IPS-18a (cell line): Measurements from ENCODE around the gene OR6C2.
"Not testable (repeated sequence)": the region's sequence is repeated elsewhere in the genome, so short reads cannot be mapped to it uniquely, and the experiment has no call there.

Experiments used
- H3K27ac ChIP-seq: one replicate; pipeline ENCODE4 v1.5.1; 2013; ENCODE audit warnings: low read length
- H3K27me3 ChIP-seq: one replicate; pipeline ENCODE4 v1.6.1; 2013; ENCODE audit warnings: mild to moderate bottlenecking, low read length; ENCODE audit not compliant: control insufficient read depth, insufficient read depth
- H3K36me3 ChIP-seq: one replicate; pipeline ENCODE4 v1.6.1; 2013; ENCODE audit warnings: low read depth, low read length; ENCODE audit not compliant: control insufficient read depth
- H3K4me1 ChIP-seq: one replicate; pipeline ENCODE4 v1.6.1; 2013; ENCODE audit warnings: low read depth, low read length; ENCODE audit not compliant: control insufficient read depth
- H3K4me3 ChIP-seq: one replicate; pipeline ENCODE4 v1.5.1; 2013; ENCODE audit warnings: low read length
- H3K9ac ChIP-seq: one replicate; pipeline ENCODE4 v1.6.1; 2013; ENCODE audit warnings: mild to moderate bottlenecking, low read length, moderate library complexity
- H3K9me3 ChIP-seq: one replicate; pipeline ENCODE4 v1.6.1; 2013; ENCODE audit warnings: low read depth, low read length; ENCODE audit not compliant: control insufficient read depth

The OR6C2 gene

DNA sequence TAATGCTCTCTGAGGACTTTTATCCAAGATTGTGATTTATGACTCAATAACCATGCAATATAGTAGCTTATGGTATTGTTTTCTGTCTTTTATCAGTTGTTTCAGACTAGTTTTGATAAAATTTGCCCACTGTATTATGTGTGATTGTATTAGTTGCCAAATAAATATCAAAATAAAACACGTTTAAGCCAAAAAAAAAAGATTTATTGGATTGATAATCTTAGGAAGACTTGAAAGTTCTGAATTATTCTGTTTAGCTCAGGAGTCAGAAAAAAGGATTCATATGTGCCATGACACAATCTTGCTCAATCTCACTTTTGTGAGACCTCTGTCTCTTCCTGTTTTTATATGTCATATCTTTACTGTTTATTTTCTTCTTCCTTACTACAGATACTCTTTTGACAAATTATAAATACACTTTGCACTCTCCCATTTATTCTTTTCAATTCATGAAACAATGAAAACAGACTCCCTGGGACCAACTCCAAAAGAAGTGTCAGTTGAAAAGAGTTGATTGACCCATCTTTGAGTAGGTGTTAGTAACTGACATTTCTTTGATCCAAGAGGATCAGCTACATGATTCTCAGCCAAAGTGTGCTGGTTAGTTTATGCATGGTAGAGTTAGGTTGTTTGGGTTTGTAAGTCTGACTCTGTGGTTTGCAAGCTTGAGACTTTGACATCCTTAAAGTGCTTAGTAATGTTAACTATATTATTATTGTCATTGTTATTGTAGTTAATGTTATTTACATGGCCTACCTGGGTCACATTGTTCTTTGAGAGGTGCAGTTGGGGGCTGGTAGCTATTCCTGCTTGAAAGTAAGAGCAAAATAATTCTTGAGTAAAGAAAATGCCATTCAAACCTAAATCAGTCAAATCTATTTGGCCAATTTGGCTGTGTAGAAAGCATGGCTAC lies 15.3 kb upstream of the OR6C2 start:
- no peaks in the 10 kb centered on the region for H3K9me3 ChIP-seq

DNA sequence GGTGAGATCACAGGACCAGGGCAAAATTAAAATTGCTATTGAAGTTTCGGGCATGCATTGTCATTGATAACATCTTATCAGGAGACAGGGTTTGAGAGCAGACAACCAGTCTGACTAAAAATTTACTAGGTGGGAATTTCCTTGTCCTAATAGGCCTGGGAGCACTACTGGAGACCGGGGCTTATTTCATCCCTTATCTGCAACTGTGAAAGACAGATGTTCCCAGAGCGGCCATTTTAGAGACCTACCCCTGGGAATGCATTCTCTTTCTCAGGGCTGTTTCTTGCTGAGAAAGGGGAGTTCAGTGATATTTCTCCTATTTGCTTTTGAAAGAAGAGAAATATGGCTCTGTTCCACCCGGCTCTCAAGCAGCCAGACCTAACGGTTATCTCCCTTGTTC lies 2.6 kb upstream of the OR6C2 start:
- H3K9ac ChIP-seq, H3K27me3 ChIP-seq, H3K4me3 ChIP-seq, H3K4me1 ChIP-seq, H3K27ac ChIP-seq, H3K36me3 ChIP-seq, H3K9me3 ChIP-seq: not testable (repeated sequence)

More for the DNA sequence above, 15.3 kb upstream of the OR6C2 start:
- H3K27me3 ChIP-seq, result no peaks in the 10 kb centered on the region
- H3K36me3 ChIP-seq, result no peaks in the 10 kb centered on the region
- H3K4me3 ChIP-seq, result peak overlapping the region; percentile 29
- H3K27ac ChIP-seq, result peak overlapping the region; percentile 49
- H3K4me1 ChIP-seq, result peaks cover 22% of the 10 kb centered on the region
- no peak overlapping the region for H3K9ac ChIP-seq

DNA sequence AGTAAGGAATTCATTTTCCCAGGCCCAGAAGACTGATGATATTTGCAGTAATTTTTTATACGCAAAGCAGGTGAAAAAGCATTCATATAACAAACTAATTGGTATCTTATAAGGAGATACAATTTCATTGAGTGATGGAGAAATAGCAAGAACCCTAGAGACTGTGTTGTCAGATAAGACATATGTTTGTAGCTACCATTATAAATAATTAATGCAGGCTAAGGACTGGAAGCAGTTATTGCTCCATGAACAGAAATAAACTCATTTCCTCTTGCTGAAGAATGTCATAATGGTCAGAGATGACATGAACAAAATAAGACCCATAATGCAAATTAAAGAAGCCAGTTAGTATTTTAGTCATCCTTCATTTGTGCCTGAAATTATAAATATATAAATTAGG lies 1.5 kb downstream of the OR6C2 start:
- no peak overlapping the region for H3K4me3 ChIP-seq
- no peak overlapping the region for H3K9ac ChIP-seq
- peaks cover 3% of the 10 kb centered on the region for H3K9me3 ChIP-seq
- H3K4me1 ChIP-seq, result no peaks in the 10 kb centered on the region
- H3K36me3 ChIP-seq, result no peaks in the 10 kb centered on the region
- no peaks in the 10 kb centered on the region for H3K27me3 ChIP-seq
- no peak overlapping the region for H3K27ac ChIP-seq

DNA sequence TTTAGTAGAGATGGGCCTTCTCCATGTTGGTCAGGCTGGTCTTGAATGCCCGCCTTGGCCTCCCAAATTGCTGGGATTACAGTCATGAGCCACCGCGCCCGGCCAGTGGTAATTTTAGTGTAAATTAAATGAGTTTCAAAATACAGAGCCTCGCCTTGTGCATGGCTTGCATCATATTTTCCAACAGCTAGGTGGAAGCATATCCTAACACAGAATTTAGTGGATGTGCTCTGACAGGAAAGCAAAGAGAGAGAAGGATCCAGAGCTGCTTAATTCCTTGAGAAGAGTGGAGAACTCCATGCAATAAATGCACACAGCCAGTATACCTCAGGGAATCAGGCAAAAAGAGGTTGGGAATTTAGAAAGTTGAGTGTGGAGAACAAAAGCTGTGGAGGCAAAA lies 2.5 kb downstream of the OR6C2 start:
- Histone ChIP-seq H3K36me3 (no peaks in the 10 kb centered on the region), H3K27me3 (no peaks in the 10 kb centered on the region), H3K27ac (no peak overlapping the region), H3K4me1 (no peaks in the 10 kb centered on the region), H3K9me3 (no peaks in the 10 kb centered on the region), H3K4me3 (no peak overlapping the region), H3K9ac (no peak overlapping the region)

DNA sequence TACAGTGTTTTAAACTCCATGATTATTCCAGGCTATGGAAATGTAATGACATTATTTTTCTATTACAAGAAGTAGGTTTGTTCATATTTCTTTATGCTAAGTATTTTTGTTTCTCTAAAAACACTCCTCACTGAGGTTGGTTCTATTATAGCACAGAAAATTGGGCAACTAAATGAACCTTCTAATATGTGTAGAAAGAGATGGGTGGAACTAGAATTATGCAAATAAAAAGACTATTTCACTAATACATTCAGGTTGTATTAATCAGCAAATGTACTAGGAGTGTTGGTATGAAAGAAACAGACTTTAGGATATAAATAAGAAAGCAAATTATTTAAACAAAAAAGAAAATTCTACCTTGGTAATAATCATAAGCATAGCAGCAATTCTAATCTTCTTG lies 4.9 kb downstream of the OR6C2 start:
- H3K9ac ChIP-seq, result no peak overlapping the region
- H3K27me3 ChIP-seq, result no peaks in the 10 kb centered on the region
- H3K36me3 ChIP-seq, result no peaks in the 10 kb centered on the region
- H3K27ac ChIP-seq, result no peak overlapping the region
- no peaks in the 10 kb centered on the region for H3K9me3 ChIP-seq
- H3K4me1 ChIP-seq, result no peaks in the 10 kb centered on the region
- H3K4me3 ChIP-seq, result no peak overlapping the region

- not testable (repeated sequence) for H3K27me3 ChIP-seq, H3K9ac ChIP-seq, H3K27ac ChIP-seq, H3K4me3 ChIP-seq, H3K36me3 ChIP-seq, H3K4me1 ChIP-seq, H3K9me3 ChIP-seq
Measured at GRCh38 chr12:55464926-55465325, 21.1 kb downstream of the OR6C2 start.

GRCh38 chr12:55467836-55468235 lies 24.0 kb downstream of the OR6C2 start:
- Histone ChIP-seq H3K27ac (no peak overlapping the region), H3K4me3 (no peak overlapping the region), H3K36me3 (no peaks in the 10 kb centered on the region), H3K27me3 (no peaks in the 10 kb centered on the region), H3K9ac (no peak overlapping the region), H3K4me1 (no peaks in the 10 kb centered on the region), H3K9me3 (no peaks in the 10 kb centered on the region)

GRCh38 chr12:55469291-55469690 lies 25.4 kb downstream of the OR6C2 start:
- Histone ChIP-seq H3K4me1 (no peaks in the 10 kb centered on the region), H3K27ac (no peak overlapping the region), H3K9me3 (no peaks in the 10 kb centered on the region), H3K4me3 (no peak overlapping the region), H3K9ac (no peak overlapping the region), H3K27me3 (no peaks in the 10 kb centered on the region), H3K36me3 (no peaks in the 10 kb centered on the region)

DNA sequence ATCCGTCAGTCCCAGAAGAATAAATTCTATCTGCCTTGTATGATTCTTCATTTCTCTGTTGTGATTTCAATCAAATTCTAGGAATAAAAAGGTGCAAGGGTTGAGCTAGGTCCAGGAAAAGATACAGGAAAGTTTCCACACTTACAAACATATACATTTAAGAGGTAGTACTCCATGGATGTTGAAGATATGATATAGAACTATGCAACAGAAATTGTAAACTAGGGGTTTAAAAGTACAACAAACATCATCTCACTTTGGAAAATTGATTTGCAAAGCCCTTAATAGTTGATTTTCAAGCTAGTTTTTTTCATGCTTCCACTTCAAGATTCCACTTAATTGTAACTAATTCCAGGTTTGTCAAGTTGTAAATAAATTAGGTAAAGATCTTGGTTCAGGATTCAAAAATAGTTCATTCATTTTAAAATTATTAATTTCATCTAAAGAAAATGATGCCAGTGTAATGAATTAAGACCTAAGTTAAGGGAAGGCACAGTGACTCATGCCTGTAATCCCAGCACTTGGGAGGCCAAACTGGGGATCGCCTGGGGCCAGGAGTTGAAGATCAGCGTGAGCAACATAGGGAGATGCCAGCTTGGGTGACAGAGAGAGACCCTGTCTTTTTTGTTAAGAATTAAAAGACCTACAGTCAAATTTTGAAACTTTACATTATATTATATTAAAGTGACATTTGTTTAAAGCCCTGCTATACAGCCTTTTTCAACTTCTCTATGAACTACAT lies 26.4 kb downstream of the OR6C2 start, which contains the start of gene OR6C70:
TSS of gene OR6C70 (minus strand) at position 51 of the 742 bp plus-strand sequence. CDS start at position 51, 0 bp downstream.
- Histone ChIP-seq H3K9me3 (no peaks in the 10 kb centered on the region), H3K4me1 (no peaks in the 10 kb centered on the region), H3K36me3 (no peaks in the 10 kb centered on the region), H3K4me3 (no peak within 1 kb of the TSS), H3K27me3 (no peaks in the 10 kb centered on the region), H3K27ac (no peak within 1 kb of the TSS), H3K9ac (no peak within 1 kb of the TSS)

DNA sequence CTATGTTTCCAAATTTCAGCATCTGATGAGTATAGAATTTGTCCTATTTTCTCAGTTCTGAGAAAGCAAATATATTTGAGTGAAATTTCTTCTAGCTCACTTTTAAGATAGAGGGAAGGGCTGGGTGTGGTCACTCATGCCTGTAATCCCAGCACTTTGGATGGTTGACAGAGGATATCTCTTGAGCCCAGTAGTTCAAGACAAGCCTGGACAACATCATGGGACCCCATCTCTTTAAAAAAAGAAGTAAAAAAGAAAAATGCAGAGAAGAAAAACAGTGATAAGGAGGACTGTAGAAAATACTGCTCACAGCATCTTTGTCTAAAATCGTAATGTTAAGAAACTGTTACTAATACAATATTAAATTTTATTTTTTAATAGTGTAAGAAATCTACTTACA lies 28.4 kb downstream of the OR6C2 start:
- H3K9ac ChIP-seq, result no peak overlapping the region
- H3K36me3 ChIP-seq, result no peaks in the 10 kb centered on the region
- no peaks in the 10 kb centered on the region for H3K27me3 ChIP-seq
- H3K27ac ChIP-seq, result no peak overlapping the region
- no peaks in the 10 kb centered on the region for H3K4me1 ChIP-seq
- no peak overlapping the region for H3K4me3 ChIP-seq
- no peaks in the 10 kb centered on the region for H3K9me3 ChIP-seq

GRCh38 chr12:55479136-55479535 lies 35.3 kb downstream of the OR6C2 start:
- not testable (repeated sequence) for H3K4me3 ChIP-seq, H3K27me3 ChIP-seq, H3K4me1 ChIP-seq, H3K9me3 ChIP-seq, H3K27ac ChIP-seq, H3K9ac ChIP-seq, H3K36me3 ChIP-seq
